HCT116 (cell line): ENCODE results near the gene TFCP2L1. TPM values are rescaled to one million over a fixed set of nuclear protein-coding genes. Genes with fewer than 3 reads are reported as not detected.

Source experiments
- ATAC-seq: fragments of 200-7000 bp; cut with Tn5 transposase; 2 replicates; pipeline ENCODE4 v1.9.1; 2020; ENCODE audit warnings: mild to moderate bottlenecking, moderate library complexity
- BruUV-seq: library from RNA; stranded (reverse); fragments of 400-500 nt; replicated peaks from 2 replicates; lab custom pipeline; 2021; lab: Mats Ljungman, UMichigan
- CTCF ChIA-PET: fragments of 300-600 bp; sonication (Branson Sonifier 250); formaldehyde crosslinking; loops from one replicate; lab custom pipeline; 2021; ENCODE audit warnings: antibody characterized with exemption; lab: Charles Lee
- POLR2A ChIA-PET: fragments of 300-600, 350-600 bp; sonication (Branson Sonifier 250); formaldehyde crosslinking; loops from one replicate; lab custom pipeline; 2021; ENCODE audit warnings: antibody characterized with exemption; lab: Charles Lee
- RAD21 ChIA-PET, 2 experiments: fragments of 300-600 bp; sonication (Branson Sonifier 250); formaldehyde crosslinking; loops; one replicate each; lab custom pipeline; 2023; ENCODE audit warnings: low total read pairs in 2 of 2; ENCODE audit not compliant: uncharacterized antibody in 2 of 2, unreplicated experiment in 2 of 2, low non-redundant PET in 1 of 2; lab: Charles Lee
- DNase-seq: peaks from one replicate; pipeline ENCODE4 v3.0.0-alpha.2; 2010; ENCODE audit warnings: low read depth, low spot score
- H2AFZ ChIP-seq: fragments of 200-600 bp; shearing (Covaris generic), sonication (generic); 2 replicates; pipeline ENCODE4 v1.6.1; 2017; ENCODE audit warnings: low read depth, mixed run types, mixed read lengths, antibody characterized with exemption, low read length; ENCODE audit not compliant: poor library complexity, severe bottlenecking
- H3K27ac ChIP-seq: 2 replicates; pipeline ENCODE4 v1.5.1; 2012; ENCODE audit warnings: low read depth, low read length
- H3K27me3 ChIP-seq: fragments of 200-600 bp; sonication (generic); 2 replicates; pipeline ENCODE4 v1.6.1; 2016; ENCODE audit warnings: mixed run types, low read length, mixed read lengths; ENCODE audit not compliant: insufficient read depth
- H3K36me3 ChIP-seq, 2 experiments: fragments of 200-500 bp in 1 of 2; fragments of 200-600 bp in 1 of 2; sonication (Bioruptor generic) in 1 of 2; sonication (generic) in 1 of 2; 2 replicates each; pipeline versions ENCODE4 v1.5.1 to v1.6.1; 2014 to 2016; ENCODE audit warnings: low read length in 2 of 2, inconsistent platforms in 1 of 2, mixed read lengths in 1 of 2, mixed run types in 1 of 2; ENCODE audit not compliant: insufficient read depth in 2 of 2, control insufficient read depth in 1 of 2
- H3K4me1 ChIP-seq, 2 experiments: fragments of 200-600 bp in 1 of 2; sonication (generic) in 1 of 2; 2 replicates each; pipeline versions ENCODE4 v1.5.1 to v1.6.1; 2012 to 2017; ENCODE audit warnings: low read length in 2 of 2, inconsistent platforms in 1 of 2, mild to moderate bottlenecking in 1 of 2, mixed read lengths in 1 of 2, mixed run types in 1 of 2, moderate library complexity in 1 of 2; ENCODE audit not compliant: insufficient read depth in 2 of 2, control insufficient read depth in 1 of 2
- H3K4me2 ChIP-seq: fragments of 200-600 bp; sonication (generic); 2 replicates; pipeline ENCODE4 v1.6.1; 2017; ENCODE audit warnings: mixed run types, low read length, mixed read lengths
- H3K4me3 ChIP-seq, 2 experiments: fragments of 200-600 bp in 1 of 2; sonication (generic) in 1 of 2; replicated peaks in 1 of 2; 2 replicates each; pipeline ENCODE4 v1.5.1; 2011 to 2016; ENCODE audit warnings: low read length in 2 of 2, control low read depth in 1 of 2, low read depth in 1 of 2, mild to moderate bottlenecking in 1 of 2, mixed read lengths in 1 of 2, mixed run types in 1 of 2
- H3K79me2 ChIP-seq: fragments of 200-600 bp; sonication (generic); 2 replicates; pipeline ENCODE4 v1.6.1; 2017; ENCODE audit warnings: mild to moderate bottlenecking, mixed run types, low read length, moderate library complexity, mixed read lengths; ENCODE audit not compliant: insufficient read depth
- H3K9ac ChIP-seq: fragments of 200-600 bp; sonication (generic); 2 replicates; pipeline ENCODE4 v1.6.1; 2016; ENCODE audit warnings: low read length, mixed read lengths
- H3K9me2 ChIP-seq: fragments of 200-600 bp; sonication (generic), shearing (Covaris generic); 2 replicates; pipeline ENCODE4 v1.6.1; 2017; ENCODE audit warnings: mixed run types, mild to moderate bottlenecking, moderate library complexity; ENCODE audit not compliant: insufficient read depth
- H3K9me3 ChIP-seq, 2 experiments: fragments of 200-500 bp in 1 of 2; fragments of 200-600 bp in 1 of 2; sonication (Bioruptor generic) in 1 of 2; sonication (generic) in 1 of 2; 2 replicates each; pipeline ENCODE4 v1.6.1; 2014 to 2017; ENCODE audit warnings: low read length in 2 of 2, mixed read lengths in 2 of 2, inconsistent platforms in 1 of 2, low read depth in 1 of 2, mild to moderate bottlenecking in 1 of 2, mixed run types in 1 of 2, moderate library complexity in 1 of 2; ENCODE audit not compliant: control insufficient read depth in 1 of 2, insufficient read depth in 1 of 2
- H4K20me1 ChIP-seq: fragments of 200-600 bp; sonication (generic), shearing (Covaris generic); 2 replicates; pipeline ENCODE4 v1.6.1; 2017; ENCODE audit warnings: mixed run types, mild to moderate bottlenecking, moderate library complexity; ENCODE audit not compliant: insufficient read depth
- CBX3 ChIP-seq: IDR thresholded peaks from 2 replicates; pipeline ENCODE4 v1.6.1; 2012; ENCODE audit warnings: low read depth
- CEBPB ChIP-seq: IDR thresholded peaks from 2 replicates; pipeline ENCODE4 v1.6.1; 2012; ENCODE audit warnings: low read depth
- EGR1 ChIP-seq: IDR thresholded peaks from 2 replicates; pipeline ENCODE4 v1.6.1; 2012; ENCODE audit warnings: low read depth
- ELF1 ChIP-seq: IDR thresholded peaks from 2 replicates; pipeline ENCODE4 v1.6.1; 2012; ENCODE audit warnings: low read depth, borderline replicate concordance
- FOSL1 ChIP-seq: IDR thresholded peaks from 2 replicates; pipeline ENCODE4 v1.6.1; 2012; ENCODE audit warnings: low read depth
- JUND ChIP-seq: IDR thresholded peaks from 2 replicates; pipeline ENCODE4 v1.6.1; 2012
- POLR2A ChIP-seq: IDR thresholded peaks from 2 replicates; pipeline ENCODE4 v1.7.0; 2011; ENCODE audit warnings: borderline replicate concordance; ENCODE audit not compliant: insufficient read depth, insufficient read length; ENCODE audit errors: extremely low read depth
- POLR2AphosphoS5 ChIP-seq: IDR thresholded peaks from 2 replicates; pipeline ENCODE4 v1.6.1; 2011; ENCODE audit warnings: mild to moderate bottlenecking, low read depth, low read length, moderate library complexity
- RAD21 ChIP-seq: IDR thresholded peaks from 2 replicates; pipeline ENCODE4 v1.6.1; 2012; ENCODE audit warnings: low read depth, mild to moderate bottlenecking
- REST ChIP-seq: IDR thresholded peaks from 2 replicates; pipeline ENCODE4 v1.6.1; 2012; ENCODE audit warnings: low read depth
- SIN3A ChIP-seq: IDR thresholded peaks from 2 replicates; pipeline ENCODE4 v1.6.1; 2012; ENCODE audit warnings: low read depth
- TCF7L2 ChIP-seq: IDR thresholded peaks from 2 replicates; pipeline ENCODE4 v1.7.0; 2011; ENCODE audit warnings: borderline replicate concordance, inconsistent platforms; ENCODE audit not compliant: insufficient read depth, insufficient read length; ENCODE audit errors: extremely low read depth
- ZFX ChIP-seq: fragments of 450-650 bp; IDR thresholded peaks from 2 replicates; pipeline ENCODE4 v1.6.1; 2017
- ZNF274 ChIP-seq: fragments of 200-500 bp; sonication (Bioruptor generic); IDR thresholded peaks from 2 replicates; pipeline ENCODE4 v1.6.1; 2014; ENCODE audit warnings: mild to moderate bottlenecking, low read depth, low read length, inconsistent platforms
- intact Hi-C: fragments of 100-400 bp; cut with micrococcal nuclease; formaldehyde crosslinking; loops from 2 replicates; pipeline ENCODE4 v1.10.0; 2022
- total RNA-seq: library from RNA; stranded (reverse); gene quantifications from one replicate; pipeline ENCODE4 v1.2.1, GENCODE V29; 2021; ENCODE audit not compliant: unreplicated experiment

TFCP2L1 gene
- total RNA-seq, 1 experiment from 2014 or later, result 8.4 TPM

GRCh38 chr2:121196132-121196848, 88.7 kb downstream of the TFCP2L1 start (continued):
- TF ChIP-seq ELF1, result no peak
- TF ChIP-seq, all 23 proteins: peak for 0

- Histone ChIP-seq H3K27me3 (no peaks in the 10 kb centered on the region), H2AFZ (no peak overlapping the region), H3K79me2 (no peaks in the 10 kb centered on the region), H3K4me1 (peaks cover 0 to 8% of the 10 kb centered on the region in 2 experiments; a peak in 2 of 4 replicates), H3K4me2 (no peak overlapping the region), H3K9ac (no peak overlapping the region), H3K9me3 (no peaks in the 10 kb centered on the region), H3K4me3 (no peak overlapping the region), H3K27ac (no peak overlapping the region), H3K36me3 (no peaks in the 10 kb centered on the region), H4K20me1 (no peaks in the 10 kb centered on the region), H3K9me2 (no peaks in the 10 kb centered on the region)
- no TSS peak for BruUV-seq
- CTCF ChIA-PET, result no interaction called here
- ATAC-seq (no peak), DNase-seq (no peak)
- POLR2A ChIA-PET, result no interaction called here
- intact Hi-C loops, result no loop called here
- no peak for TF ChIP-seq RAD21
- RAD21 ChIA-PET, result no interaction called here
These were observed 90.0 kb downstream of the TFCP2L1 start for GRCh38 chr2:121195036-121195435.

GRCh38 chr2:121194626-121195025, 90.4 kb downstream of the TFCP2L1 start:
- H3K79me2 ChIP-seq, result no peaks in the 10 kb centered on the region
- no peak overlapping the region for H2AFZ ChIP-seq
- no peak overlapping the region for H3K9ac ChIP-seq
- DNase-seq, result no peak
- no peaks in the 10 kb centered on the region for H3K36me3 ChIP-seq
- intact Hi-C loops, result no loop called here
- no peaks in the 10 kb centered on the region for H3K9me2 ChIP-seq
- CTCF ChIA-PET, result no interaction called here
- H3K9me3 ChIP-seq, result no peaks in the 10 kb centered on the region
- ATAC-seq, result no peak
- H3K4me3 ChIP-seq, result no peak overlapping the region
- no peak overlapping the region for H3K4me2 ChIP-seq
- BruUV-seq, result no TSS peak
- no peaks in the 10 kb centered on the region for H3K27me3 ChIP-seq
- RAD21 ChIA-PET, result no interaction called here
- no peak overlapping the region for H3K27ac ChIP-seq
- POLR2A ChIA-PET, result no interaction called here
- H3K4me1 ChIP-seq, result peaks cover 0 to 8% of the 10 kb centered on the region in 2 experiments; a peak in 2 of 4 replicates
- no peaks in the 10 kb centered on the region for H4K20me1 ChIP-seq
- TF ChIP-seq REST (no peak), ELF1 (no peak), ZFX (no peak), FOSL1 (no peak), POLR2A (no peak), CEBPB (no peak), POLR2AphosphoS5 (no peak), TCF7L2 (no peak), CBX3 (no peak), ZNF274 (no peak), SIN3A (no peak), RAD21 (no peak), JUND (no peak), EGR1 (no peak)
